Endothelial cell (in vitro differentiated cells): ENCODE results near the gene GADD45G. TPM values are rescaled to one million over a fixed set of nuclear protein-coding genes. Genes with fewer than 3 reads are reported as not detected.

ENCODE experiments used
- DNase-seq: peaks from one replicate; pipeline ENCODE4 v3.0.0; 2021; ENCODE audit warnings: low spot score
- H3K27ac Mint-ChIP-seq: one replicate; pipeline ENCODE4 v1.8.0; 2021; ENCODE audit warnings: mixed read lengths, inconsistent platforms; ENCODE audit not compliant: unreplicated experiment
- H3K27me3 Mint-ChIP-seq: one replicate; pipeline ENCODE4 v1.8.0; 2021; ENCODE audit warnings: mild to moderate bottlenecking, moderate library complexity, mixed read lengths, inconsistent platforms; ENCODE audit not compliant: unreplicated experiment
- H3K36me3 Mint-ChIP-seq: one replicate; pipeline ENCODE4 v1.8.0; 2021; ENCODE audit warnings: mild to moderate bottlenecking, low read depth, mixed read lengths, inconsistent platforms; ENCODE audit not compliant: unreplicated experiment
- H3K4me1 Mint-ChIP-seq: one replicate; pipeline ENCODE4 v1.8.0; 2021; ENCODE audit warnings: mild to moderate bottlenecking, mixed read lengths, inconsistent platforms; ENCODE audit not compliant: unreplicated experiment
- H3K4me3 Mint-ChIP-seq: one replicate; pipeline ENCODE4 v1.8.0; 2021; ENCODE audit warnings: mild to moderate bottlenecking, mixed read lengths, inconsistent platforms; ENCODE audit not compliant: unreplicated experiment
- H3K9me3 Mint-ChIP-seq: one replicate; pipeline ENCODE4 v1.8.0; 2021; ENCODE audit warnings: mixed read lengths, inconsistent platforms; ENCODE audit not compliant: unreplicated experiment
- total RNA-seq: library from RNA; stranded (reverse); fragmentation: NEBNext Ultra II Directional; extraction: Animal tissue kit (Norgen Biotek cat#: 25700); gene quantifications from one replicate; pipeline ENCODE4 v1.2.1, GENCODE V29; 2021; ENCODE audit not compliant: unreplicated experiment
- TF ChIP-seq, protein P1 (sequence below): fragments of 200-600 bp; sonication (generic); IDR thresholded peaks from one replicate; pipeline ENCODE4 v1.5.0; 2021; ENCODE audit warnings: antibody characterized with exemption; ENCODE audit not compliant: unreplicated experiment

The GADD45G gene
- total RNA-seq, 1 donor from 2014 or later: 6.2 TPM

DNA sequence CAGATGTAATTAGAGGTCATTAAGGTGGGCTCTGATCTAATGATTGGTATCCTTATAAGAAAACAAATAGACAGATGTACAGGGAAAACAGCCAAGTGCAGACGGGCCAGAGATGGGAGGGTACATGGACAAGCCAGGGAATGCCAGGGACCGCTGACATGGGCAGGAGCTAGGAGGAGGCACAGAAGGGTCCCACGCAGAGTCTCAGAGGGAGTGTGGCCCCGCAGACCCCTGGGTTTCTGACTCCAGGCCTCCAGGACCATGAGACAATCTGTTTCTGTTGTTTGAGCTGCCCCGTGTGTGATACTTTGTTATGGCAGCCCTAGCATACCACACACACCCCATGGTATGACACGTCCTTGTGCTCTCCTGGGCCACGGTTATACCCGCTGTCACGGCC lies 29.1 kb downstream of the GADD45G start:
- Mint-ChIP-seq H3K27ac (no peak overlapping the region), H3K36me3 (no peaks in the 10 kb centered on the region), H3K4me3 (no peak overlapping the region), H3K27me3 (no peaks in the 10 kb centered on the region), H3K4me1 (peaks cover 6% of the 10 kb centered on the region), H3K9me3 (no peaks in the 10 kb centered on the region)
- DNase-seq: no peak
- TF ChIP-seq, protein P1, sequence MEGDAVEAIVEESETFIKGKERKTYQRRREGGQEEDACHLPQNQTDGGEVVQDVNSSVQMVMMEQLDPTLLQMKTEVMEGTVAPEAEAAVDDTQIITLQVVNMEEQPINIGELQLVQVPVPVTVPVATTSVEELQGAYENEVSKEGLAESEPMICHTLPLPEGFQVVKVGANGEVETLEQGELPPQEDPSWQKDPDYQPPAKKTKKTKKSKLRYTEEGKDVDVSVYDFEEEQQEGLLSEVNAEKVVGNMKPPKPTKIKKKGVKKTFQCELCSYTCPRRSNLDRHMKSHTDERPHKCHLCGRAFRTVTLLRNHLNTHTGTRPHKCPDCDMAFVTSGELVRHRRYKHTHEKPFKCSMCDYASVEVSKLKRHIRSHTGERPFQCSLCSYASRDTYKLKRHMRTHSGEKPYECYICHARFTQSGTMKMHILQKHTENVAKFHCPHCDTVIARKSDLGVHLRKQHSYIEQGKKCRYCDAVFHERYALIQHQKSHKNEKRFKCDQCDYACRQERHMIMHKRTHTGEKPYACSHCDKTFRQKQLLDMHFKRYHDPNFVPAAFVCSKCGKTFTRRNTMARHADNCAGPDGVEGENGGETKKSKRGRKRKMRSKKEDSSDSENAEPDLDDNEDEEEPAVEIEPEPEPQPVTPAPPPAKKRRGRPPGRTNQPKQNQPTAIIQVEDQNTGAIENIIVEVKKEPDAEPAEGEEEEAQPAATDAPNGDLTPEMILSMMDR: no peak

DNA sequence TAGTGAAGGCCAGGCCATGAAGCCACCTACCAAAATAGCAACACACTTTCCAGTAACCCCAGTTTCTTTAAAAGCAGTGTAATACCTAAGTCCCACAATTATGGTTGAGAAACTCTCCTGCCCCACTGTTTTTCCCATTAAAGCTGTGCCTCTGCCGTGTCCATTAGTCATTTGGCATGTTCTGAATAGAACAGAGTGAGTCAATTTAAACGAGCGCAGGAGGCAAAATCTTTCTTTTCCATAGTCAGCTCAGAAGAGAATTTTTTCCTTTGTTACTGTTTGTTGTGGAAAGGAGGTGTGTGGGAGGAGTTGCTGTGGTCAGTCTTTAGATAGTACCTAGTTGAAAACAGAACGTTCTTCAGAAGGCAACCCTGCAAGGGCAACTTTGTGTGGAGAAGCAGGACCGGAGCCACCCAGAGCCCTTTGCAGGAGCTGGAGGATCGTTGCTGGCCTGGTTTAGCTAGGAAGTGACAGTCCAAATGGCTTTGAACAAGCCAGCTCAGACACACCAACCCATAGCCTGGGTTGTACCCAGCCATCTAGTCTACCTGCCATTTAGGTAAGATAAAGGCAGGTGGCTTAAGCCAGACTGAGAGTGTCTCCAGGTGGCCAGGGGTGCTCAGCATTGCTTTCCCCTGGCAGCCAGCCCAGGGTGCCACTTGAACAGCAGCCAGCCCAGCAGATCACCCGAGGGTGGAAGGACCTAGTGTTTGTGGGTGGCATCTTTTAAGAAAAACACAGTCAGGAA lies 30.4 kb downstream of the GADD45G start:
- H3K9me3 Mint-ChIP-seq: no peaks in the 10 kb centered on the region
- H3K4me1 Mint-ChIP-seq: peaks cover 8% of the 10 kb centered on the region
- H3K4me3 Mint-ChIP-seq: no peak overlapping the region
- no peak overlapping the region for H3K27ac Mint-ChIP-seq
- no peaks in the 10 kb centered on the region for H3K27me3 Mint-ChIP-seq
- H3K36me3 Mint-ChIP-seq: no peaks in the 10 kb centered on the region
- DNase-seq: no peak
- TF ChIP-seq, protein P1: no peak

DNA sequence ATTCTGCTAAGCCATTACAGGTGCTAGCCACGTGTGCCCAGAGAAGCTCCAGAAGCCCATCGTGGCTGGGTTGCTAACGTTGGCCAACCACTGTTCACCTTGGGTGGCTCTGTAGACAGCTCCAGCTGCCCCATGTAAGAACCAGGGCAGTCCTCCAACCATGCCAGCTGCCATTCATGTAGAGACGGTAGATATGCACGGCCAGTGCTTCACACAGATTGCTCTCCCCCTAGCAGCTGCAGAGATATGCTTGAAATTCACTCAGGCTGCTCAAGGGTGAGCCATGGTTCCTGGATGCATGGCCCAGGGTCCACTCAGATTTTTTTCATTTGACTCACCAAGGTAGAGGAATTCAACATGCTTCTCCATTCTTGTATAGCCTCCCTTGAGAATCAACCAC lies 31.0 kb downstream of the GADD45G start:
- DNase-seq: no peak
- Mint-ChIP-seq H3K27ac (no peak overlapping the region), H3K9me3 (no peaks in the 10 kb centered on the region), H3K4me1 (peaks cover 6% of the 10 kb centered on the region), H3K36me3 (no peaks in the 10 kb centered on the region), H3K4me3 (no peak overlapping the region), H3K27me3 (no peaks in the 10 kb centered on the region)
- TF ChIP-seq, protein P1: no peak

DNA sequence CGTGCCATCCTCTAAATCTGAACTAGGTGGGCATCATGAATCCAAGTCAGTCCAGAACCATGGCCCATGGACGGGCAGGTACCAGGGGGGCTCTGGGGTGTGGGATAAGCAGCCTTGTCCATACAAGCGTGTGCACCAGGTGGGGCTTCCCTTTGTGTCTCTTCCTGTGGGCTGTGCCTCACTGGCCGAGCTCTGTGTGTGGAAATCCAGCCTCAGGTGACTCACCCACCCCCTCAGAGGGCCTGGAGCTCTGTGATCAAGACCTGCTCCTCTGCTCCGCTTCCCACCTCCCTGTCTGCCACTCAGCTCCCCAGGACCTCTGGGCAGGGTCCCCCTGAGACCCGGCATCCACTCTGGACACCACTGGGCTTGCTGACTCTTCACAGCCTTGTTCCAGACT lies 33.0 kb downstream of the GADD45G start:
- H3K4me1 Mint-ChIP-seq: peaks cover 6% of the 10 kb centered on the region
- H3K36me3 Mint-ChIP-seq: no peaks in the 10 kb centered on the region
- H3K27me3 Mint-ChIP-seq: no peaks in the 10 kb centered on the region
- no peak overlapping the region for H3K27ac Mint-ChIP-seq
- DNase-seq: no peak
- no peaks in the 10 kb centered on the region for H3K9me3 Mint-ChIP-seq
- H3K4me3 Mint-ChIP-seq: no peak overlapping the region
- TF ChIP-seq, protein P1: no peak

DNA sequence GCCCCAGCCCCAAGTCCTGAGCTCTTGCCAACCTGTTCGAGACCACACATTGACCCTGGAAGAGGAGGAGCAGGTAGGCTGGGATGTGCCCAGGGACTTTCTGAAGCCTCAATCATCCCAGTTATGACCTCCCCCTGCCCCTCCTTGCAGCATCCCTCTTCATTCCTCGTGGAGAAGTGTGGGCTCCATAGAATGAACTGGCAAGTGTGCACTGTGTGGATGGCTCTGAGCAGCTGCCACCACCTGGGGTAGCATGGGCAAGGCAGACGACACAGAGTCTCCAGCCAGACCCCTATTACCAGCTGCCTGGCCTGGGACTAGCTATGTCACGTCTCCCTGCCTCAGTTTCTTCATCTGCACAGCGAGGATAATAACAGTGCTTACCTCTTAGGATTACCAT lies 33.5 kb downstream of the GADD45G start:
- no peak for DNase-seq
- no peak overlapping the region for H3K4me3 Mint-ChIP-seq
- H3K27ac Mint-ChIP-seq: no peak overlapping the region
- H3K9me3 Mint-ChIP-seq: no peaks in the 10 kb centered on the region
- no peaks in the 10 kb centered on the region for H3K27me3 Mint-ChIP-seq
- TF ChIP-seq, protein P1: no peak
- peaks cover 6% of the 10 kb centered on the region for H3K4me1 Mint-ChIP-seq
- H3K36me3 Mint-ChIP-seq: no peaks in the 10 kb centered on the region
